HCEC 1CT (cell line): Measurements from ENCODE around the gene BCO1.
A peak's percentile ranks its signal among the peaks of the same experiment; 100 is the strongest.

Experiments used
- DNase-seq: peaks from one replicate; pipeline ENCODE4 v3.0.0-alpha.2; 2017

Gene BCO1

DNA sequence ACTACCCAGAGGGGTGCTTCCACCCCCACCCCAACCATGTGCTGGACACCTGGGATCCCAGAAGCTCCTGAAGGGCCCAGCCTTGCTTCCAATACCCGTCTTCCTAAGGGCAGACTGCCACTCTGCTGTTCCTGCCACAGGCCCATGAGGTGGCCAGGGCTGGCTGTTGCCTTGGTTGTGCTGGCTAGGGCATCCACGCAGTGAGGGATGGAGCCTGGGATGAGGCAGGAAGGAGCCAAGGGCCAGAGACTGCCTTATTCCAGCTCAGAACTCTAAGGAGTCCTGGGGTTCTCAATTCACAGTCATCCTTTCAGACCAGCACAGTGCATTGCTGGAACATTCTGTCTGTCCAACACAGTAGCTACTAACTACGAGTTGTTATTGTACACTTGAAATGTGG is 37.8 kb downstream of the BCO1 start:
- DNase-seq: no peak

DNA sequence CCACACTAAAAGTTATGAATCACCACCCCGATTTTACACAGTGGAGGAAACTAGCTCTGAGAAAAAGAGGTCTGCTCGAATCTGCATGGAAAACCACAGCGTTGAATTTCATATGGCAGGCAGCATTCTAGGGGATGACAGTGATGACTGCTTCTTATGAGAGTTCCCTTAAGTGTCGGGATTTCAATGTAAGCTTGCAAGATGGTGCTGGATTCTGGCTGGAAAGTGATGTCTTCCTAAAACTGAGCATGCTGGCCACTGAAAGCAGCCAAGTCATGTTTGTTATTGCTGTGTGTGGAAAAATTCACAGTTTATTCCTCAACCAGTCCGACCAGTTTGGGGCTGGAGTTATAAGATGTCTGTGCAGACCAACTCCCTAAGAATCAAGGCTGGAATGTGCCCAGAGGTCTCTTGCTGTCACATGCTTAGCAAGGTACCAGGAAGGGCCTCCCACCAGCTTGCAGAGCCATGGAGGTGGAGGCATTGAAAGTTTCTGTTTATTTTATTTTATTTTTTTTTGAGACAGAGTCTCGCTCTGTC is 39.1 kb downstream of the BCO1 start:
- no peak for DNase-seq

DNA sequence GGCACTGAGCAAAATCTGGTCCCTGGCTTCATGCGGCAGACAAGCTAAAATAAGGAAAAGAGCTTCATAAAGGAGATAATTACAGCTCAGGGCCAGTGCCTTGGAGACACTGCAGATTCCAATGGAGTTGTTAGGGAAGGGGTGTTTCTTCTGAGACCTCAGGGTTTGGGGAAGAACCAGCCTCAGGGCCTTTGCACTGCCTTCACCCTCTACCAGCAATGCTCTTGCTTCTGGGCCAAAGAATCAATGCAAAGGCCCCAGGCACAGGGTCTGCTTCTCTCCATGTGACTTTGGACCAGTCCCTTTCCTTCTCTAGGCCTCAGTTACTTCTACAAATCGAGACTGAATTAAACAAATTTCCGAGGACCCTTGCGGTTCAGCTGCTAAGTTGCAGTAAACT is 40.0 kb downstream of the BCO1 start:
- no peak for DNase-seq

DNA sequence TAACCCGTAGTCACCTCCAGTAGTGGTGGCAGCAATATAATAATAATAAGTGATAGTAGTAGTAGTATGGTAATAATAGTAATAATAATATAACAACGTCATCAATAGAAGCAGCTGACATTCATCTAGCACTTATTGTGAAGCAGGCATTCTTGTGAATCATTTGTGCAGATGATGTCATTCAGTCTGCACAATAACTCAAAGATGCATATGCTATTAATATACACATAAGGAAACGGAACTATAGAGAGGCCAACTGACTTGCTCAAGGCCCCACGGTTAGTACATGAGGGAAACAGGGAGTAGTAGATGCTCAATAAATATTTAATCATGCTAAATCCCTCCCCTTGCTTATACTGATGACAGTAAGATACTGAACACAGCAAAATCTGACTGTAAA is 40.9 kb downstream of the BCO1 start:
- DNase-seq: peak; percentile 75

DNA sequence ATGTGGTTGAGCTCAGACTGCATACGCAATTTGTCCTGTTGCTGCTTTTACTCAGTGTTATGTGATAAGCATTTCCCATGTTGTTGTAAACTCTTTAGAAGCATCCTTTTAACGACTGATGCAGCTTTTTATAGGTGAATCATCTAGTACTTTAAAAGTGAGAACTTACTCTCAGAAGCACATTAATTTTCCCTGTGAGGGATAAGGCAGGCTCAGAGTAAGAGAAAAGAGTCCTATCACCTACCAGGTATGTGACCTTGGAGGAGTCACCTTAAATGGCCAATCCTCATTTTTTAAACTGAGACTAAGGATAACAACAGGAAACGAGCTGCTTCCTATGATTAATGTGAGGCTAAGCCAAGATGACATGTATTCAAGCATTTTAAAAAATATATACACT is 41.9 kb downstream of the BCO1 start:
- DNase-seq: peak; percentile 19

DNA sequence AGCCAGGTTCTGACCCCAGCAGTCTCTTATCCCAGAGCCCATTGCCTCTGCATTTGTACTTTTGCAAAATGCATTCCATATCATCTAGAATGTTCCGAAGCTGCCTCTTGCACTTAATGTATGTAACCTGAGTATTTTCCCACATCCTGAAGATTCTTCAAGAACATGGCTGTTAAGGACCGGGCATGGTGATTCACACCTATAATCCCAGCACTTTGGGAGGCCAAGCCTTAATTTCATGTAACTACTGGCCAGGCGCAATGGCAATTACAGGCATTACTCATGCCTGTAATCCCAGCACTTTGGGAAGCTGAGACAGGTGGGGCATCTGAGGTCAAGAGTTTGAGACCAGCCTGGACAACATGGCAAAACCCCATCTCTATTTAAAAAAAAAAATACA is 44.6 kb downstream of the BCO1 start:
- no peak for DNase-seq

DNA sequence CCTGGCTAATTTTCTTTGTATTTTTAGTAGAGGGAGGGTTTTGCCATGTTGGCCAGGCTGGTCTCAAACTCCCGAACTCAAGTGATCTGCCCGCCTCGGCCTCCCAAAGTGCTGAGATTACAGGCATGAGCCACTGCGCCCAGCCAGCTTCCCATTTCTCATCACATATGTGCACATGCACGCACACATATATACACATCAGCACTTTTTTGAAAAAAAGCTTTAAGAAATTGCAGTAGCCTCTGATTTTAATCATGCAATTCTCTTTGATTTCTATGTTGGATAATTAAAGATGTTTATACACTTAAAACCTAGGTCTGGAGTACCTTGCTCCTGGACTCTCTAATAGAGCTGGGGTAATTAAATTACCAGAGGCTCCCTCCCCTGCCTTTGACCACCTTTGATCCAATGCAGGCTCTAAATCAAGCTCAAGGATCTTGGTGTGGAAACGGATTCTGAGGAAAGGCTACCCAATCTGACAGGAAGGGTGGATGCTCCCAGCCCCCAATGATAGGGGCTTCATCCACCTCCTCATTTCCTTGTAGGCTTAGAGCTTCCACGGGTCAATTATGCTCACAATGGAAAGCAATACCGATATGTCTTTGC is 46.6 kb downstream of the BCO1 start:
- no peak for DNase-seq

DNA sequence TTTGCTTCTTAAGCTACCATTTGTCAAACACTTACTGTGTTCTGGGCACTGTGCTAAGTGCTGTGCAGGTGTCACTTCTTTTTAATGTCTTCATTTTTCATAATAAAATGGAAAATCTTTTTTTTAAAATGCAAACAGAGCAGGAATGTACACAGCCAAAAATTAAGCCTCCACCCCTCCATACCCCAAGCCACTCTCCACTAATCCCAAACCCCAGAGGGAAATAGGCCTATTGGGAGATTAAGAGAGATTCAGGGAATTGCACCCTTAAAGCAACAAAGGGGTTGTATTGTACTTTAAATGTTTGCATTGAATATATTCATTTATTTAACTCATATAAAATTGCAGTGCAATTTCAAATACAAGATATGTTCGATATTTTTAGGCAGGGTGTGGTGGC is 47.7 kb downstream of the BCO1 start:
- no peak for DNase-seq

DNA sequence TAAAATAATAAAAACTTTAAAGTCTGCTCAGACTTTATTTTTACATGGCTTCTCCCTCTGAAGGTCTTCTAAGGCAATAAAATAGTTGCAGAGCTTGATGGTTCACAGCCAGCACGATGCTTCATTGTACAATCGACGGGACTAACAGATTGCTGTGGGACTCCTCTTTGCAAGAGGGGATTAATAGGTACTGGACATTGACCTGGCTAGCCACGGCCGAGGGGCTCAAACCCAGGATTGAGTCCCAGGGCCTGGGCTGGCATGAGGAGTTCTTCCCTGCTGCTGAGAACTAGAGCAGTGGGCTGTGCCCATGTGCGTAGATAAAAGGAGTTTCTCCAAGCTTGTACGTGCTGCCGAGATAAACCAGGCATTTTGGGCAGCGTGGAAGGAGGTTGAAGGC is 52.6 kb downstream of the BCO1 start:
- DNase-seq: no peak

DNA sequence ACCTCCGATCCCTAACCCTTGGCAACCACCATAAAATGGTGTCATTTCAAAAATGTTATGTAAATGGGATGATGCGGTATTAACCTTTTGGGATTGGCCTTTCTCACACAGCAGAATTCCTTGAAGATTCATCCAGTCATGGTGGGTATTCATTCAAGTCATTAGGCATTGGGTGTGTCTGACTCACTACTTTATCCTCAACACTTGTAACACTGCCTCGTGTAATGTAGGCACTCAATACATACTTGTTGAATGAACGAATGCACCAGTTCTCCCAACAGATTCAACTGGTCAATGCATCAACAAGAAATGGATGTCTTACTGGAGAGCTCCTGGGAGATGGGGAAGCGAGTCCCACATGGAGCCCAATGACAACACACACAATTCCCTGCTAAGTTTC is 54.4 kb downstream of the BCO1 start:
- DNase-seq: no peak

DNA sequence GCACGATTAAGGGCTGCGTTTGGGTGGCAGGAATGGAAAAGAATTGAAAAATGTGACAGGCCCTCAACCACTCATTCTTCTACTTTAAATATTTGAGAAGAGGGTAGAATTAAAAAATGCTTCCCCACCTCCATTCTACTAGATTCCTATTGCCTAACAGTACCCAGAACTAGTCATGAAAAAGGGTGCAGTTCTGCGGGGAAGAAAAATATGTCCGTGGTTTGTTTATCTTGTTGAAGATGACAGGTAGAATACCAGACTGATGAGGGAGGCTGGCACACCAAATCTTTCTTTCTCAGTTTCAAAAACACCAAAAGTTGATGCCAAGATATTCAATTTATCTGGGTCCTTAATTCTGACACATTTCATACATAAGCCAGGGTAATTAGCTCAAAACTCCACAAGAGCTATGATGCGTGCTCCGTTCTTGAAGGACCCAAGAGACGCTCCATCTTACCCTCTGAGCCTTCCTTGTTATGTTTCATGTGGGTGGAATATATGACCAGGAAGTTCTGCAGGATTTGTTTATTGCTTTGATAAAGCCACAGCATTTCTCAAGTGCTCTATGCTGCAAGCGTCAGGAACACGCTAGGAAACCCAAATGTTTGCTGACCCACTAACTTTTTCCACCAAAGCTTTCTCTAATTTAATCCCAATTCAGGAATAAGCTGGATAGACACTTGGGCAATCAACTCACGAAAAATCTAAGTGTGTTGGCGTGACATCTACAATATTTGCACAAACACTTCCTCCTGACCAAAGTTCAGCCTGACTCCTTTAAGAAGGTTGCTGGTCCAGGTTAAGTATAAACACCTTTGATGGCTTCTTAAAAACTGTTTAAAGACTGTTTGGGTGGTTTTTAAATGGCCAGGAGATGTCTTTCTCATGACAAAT is 55.7 kb downstream of the BCO1 start:
- no peak for DNase-seq

DNA sequence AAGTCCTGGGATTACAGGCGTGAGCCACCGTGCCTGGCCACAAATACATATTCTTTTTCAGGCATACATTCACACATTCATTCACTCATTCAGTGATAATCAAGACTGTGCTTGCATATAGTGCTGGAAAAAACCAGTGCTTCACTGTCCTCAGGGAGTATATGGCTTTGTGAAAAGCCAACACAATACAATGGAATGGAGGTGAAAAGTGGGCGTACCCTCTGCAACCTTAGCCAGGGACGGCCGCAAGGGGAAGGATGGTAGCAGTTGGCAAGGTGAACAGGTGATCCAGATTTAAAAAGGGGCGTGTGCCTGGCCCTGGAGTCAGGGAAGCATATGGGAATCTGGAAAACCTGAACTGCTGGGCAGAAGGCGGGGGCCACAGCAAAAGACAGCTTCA is 58.1 kb downstream of the BCO1 start:
- no peak for DNase-seq

DNA sequence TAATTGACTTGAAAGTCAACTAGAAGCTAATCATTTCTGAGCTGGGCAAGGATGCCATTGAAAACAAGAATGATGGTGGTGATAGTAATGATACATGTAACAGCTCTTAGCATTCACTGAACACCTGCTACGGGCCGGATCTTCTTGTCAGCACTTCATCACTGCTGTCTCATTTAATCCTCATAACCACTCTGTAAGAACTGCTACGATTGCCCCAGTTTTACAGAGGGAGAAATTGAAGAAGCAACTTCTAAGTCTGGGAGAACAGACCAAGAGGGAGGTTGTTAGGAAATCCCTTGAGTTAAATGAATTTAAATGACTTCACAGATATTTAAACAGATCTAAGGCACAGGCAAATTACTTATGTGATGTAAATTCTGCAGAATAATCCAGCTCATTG is 69.3 kb downstream of the BCO1 start:
- DNase-seq: no peak

DNA sequence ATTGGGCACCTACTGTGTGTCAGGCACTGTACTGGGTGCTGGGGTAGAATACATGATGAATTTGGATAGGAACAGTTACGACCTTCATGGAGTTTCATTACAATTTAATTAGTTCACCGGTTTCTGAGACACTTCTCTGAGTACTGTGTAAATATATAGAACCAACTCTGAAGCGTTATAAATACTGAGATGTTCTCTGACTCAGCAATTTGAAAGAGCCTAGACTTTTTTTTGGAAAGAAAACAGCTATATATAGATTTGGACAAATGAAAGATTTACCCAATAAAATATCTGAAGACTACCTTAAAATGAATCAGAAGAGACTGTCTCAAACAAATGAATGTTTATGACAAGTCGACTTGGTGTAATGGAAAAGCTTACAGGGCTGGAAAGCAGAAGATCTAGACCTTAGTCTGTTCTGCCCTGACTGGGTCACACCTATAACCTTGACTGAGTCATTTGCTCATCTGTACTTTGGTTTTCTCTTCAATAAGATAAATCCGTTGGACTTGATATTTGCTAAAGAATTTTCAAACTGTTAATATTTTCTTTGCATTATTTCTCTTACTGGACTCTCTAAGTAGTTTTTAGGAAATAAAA is 71.7 kb downstream of the BCO1 start:
- no peak for DNase-seq

DNA sequence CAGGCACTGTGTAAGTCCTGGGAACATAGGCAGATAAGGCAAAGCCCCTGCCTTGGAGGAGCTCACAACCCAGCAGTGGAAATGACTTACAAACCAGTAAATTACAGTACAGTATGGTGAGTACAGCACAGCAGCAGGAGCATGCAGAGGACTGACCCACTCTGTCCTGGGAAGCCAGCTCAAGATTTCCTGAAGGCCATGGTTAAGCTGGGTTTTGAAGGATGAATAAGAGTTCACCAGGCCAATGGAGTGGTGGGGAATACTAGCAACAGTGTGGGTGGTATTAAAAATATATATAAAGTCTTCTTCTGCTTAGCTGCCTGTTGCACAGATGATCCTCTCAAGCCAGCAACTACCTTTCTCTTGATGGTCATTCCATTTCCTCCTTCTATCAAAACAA is 73.3 kb downstream of the BCO1 start:
- no peak for DNase-seq

DNA sequence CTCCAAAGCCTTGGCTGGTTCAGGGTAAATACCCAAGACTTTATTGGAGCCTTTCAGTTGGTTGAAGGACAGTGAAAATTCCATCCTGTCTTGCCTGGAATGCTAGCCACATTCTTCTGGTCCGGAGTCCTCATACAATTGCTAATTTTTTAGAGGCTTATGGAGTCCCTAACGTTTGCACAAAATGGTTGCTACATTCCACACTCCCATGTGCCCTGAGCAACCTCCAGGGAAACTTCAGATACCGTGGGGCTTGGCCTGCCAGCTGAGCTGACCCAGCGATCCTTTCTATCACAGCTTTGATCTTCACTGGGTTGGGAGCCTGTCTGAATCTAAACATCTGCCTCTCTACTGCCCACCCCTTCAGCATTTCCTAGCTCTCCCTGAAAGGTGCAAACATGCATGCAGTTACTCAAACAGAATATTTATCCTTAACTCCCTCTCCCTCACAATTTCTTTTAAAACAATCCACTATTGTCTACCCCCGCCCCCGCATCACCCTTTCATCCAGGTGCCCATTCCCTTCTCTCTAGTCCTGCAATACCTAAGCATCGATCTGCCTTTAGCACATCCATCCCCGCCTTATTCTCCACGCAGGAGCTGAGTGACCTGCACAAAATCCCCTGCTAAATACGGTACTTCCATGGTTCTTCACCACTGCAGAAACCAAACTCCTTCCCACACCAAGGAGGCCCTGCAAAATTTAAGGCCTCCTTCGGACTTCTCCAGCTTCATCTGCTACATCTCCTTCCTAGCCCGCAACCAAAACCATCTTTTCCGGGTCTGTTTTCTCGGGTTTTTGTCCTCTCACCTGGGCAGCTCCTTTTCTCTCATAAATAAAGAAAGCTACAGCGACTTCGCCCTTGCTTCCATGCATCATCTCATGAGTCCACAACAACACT is 75.5 kb downstream of the BCO1 start:
- no peak for DNase-seq

DNA sequence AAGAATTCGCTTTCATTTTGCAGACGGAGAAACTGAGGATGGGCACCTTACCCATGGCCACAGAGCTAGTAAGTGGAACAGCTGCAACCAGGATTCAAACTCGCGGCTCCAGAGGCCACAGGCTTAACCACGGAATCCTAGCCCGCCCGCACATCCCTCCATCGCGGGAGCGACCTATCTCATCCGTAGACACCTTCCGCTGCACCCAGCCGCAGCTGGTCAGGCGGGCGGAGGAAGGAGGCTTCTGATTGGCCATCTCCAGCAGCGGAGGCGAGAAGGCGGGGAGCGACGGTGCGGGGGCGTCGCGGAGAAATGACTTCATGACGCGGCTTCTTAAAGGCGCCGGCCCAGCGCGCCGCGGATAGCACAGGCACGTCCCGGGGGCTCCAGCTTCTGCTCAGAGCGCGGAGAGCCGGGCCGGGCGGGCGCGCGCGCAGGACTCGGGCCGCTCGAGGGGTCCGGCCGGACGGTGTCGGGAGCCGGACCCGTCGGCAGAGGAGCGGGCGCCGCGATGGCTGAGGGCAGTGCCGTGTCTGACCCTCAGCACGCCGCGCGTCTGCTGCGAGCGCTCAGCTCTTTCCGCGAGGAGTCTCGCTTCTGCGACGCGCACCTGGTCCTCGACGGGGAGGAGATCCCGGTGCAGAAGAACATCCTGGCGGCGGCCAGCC is 76.2 kb downstream of the BCO1 start, which contains the start of gene GAN:
Gene GAN (plus strand): TSS at position 360 of the 668 bp plus-strand sequence. CDS start 152 bp downstream, at position 512.
- peak; percentile 95 for DNase-seq

DNA sequence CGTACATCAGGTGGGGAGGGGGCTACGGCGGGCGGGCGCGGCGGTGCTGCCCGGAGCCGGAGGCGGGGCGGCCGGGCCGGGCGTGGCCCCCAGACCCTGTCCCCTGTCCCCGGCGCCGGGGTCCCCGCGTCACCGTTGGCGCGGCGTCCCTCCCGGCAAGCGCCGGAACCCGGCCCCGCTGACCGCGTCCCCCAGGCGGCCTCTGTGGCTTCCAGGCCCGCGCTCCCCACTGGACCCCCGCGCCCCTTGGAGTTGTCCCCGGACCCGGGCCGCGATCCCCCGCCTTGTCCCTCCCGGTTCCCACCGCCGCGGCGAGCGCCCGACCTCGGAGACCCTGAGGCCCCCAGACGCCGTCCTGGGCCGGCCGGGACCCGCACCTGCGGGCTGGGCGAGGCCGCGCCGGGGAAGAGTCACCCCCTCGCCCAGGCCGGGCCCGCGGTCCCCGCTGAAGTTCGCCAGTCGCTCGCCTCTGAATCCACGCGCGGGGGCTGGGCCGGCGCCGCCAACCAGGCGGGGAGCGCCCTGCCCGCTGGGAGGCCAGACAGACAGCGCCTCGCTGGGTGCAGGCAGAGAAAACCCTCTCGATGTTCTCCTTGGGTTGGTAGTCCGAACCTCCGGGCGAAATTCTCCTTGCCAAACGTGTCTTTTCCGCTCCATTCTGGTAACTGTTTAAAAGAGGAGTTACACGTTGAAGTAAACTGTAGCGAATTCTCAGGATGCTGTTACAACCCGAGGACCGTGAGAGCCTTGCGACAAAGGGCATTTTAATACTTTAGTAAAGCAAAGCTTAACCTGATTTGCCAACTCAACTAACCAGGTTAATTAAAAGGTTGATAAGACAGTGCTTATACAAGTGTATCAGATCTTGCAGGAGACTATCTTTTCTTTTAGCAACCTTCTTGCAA is 77.0 kb downstream of the BCO1 start:
- DNase-seq: peak; percentile 50

DNA sequence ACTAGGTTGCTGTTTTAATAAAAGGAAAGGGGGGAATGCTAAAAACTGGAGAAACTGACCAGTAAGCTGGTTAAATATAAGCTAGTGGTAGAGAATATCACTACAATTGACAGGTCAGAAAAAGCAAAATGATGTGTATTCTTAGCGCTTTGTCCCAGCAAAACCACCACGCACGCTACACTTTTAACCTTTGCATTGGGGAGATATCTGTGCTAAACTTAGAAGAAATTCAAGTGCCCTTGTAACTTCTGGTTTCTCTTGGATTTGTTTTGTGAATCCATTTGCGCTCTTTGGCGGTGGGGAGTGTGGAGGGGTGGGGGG is 77.6 kb downstream of the BCO1 start:
- no peak for DNase-seq

DNA sequence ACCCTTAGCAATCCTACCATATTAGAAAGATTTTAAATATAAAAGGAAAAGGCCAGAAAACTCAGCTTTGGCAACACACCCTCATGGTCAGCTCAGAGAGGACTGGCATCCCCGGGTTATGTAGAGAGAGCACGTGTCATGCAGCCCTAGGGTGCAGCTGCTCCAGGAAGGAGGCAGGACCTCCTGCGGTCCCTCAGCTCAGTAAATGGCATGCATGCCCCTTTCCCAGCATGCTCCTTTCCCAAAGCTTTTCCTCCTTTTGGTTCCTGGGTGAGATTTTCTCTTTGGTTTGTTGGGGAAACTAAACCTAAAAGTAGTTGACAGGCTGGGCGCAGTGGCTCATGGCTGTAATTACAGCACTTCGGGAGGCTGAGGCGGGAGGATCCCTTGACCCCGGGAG is 80.2 kb downstream of the BCO1 start:
- DNase-seq: no peak

DNA sequence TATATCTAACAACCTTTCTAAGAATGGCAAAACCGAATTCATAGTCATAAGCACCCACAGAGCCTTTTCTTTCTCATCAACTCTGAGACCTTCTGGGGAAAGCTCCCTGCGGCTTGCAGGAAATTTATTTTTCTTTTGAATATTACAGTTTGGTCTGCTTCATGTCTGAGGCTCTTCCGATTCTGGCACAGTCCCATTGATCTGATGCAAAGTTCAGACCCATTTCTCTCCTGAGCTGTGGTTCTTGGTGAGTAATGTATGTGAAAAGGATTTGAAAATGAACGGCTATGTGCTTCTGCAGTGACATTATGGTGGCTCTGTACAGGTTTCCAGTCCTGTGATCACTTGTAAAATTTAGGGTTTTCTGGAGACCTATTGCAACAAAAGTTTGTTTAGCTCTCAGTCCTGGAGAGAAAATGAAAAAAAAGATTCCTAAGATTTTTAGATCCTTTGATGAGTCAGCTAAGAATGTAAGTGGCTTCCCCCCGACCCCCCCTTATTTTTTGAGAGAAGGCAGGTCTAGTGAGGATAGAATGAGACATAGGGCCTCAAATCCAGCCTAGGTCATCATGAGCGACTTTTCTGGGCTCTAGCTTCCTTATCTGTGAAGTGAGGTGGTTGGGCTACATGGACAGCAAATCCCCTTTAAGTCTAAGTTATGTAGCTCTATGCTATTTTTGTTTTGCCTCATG is 80.9 kb downstream of the BCO1 start:
- peak; percentile 79 for DNase-seq
